Subcutaneous preadipocyte (primary cell): ENCODE data around the gene PPP1R2C. TPM values are rescaled to one million over a fixed set of nuclear protein-coding genes. Genes with fewer than 3 reads are reported as not detected.

Experiments used
- total RNA-seq: library from RNA; depleted of rRNA; stranded (reverse); fragments of >200 nt; gene quantifications from 2 replicates; pipeline ENCODE4 v1.2.3, GENCODE V29; 2012

PPP1R2C gene
- total RNA-seq = not detected in 2 replicates

DNA sequence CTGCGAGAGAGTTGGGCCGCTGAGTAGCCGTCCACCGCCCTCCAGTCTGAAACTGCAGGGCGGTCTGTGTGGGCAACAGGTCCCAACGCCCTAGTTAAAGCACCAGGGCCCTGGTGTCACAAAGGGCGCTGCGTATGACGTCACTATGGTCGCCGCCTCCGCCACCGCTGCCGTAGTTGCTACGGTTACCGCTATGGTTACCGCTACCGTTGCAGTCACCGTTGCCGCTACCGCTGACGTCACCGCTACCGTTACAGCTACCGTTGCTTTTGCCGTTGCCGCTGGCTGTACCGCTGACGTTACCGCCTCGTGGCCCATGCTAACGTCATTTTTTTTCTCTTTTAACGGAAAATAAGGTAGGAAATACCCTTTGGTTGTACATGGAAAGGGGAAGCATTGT lies at the start of gene PPP1R2C:
TSS of gene PPP1R2C (minus strand) at position 68 of the 400 bp plus-strand sequence. CDS start 84 bp downstream, outside the sequence.

